PFSK-1 (cell line): ENCODE results near the gene HDAC4.

ENCODE experiments used
- FOXP2 ChIP-seq: optimal IDR thresholded peaks from 2 replicates; pipeline ENCODE3; 2011; ENCODE audit warnings: borderline replicate concordance, control low read depth, inconsistent platforms; ENCODE audit not compliant: insufficient read depth; ENCODE audit errors: extremely low read length, extremely low read depth
- POLR2AphosphoS5 ChIP-seq: IDR thresholded peaks from 2 replicates; pipeline ENCODE4 v1.6.1; 2012; ENCODE audit warnings: low read depth, mild to moderate bottlenecking, control low read depth, low read length, moderate library complexity
- REST ChIP-seq, 2 experiments: IDR thresholded peaks; 2 replicates each; pipeline versions ENCODE4 v1.6.1 to v1.8.0; 2011 to 2012; ENCODE audit warnings: low read depth in 2 of 2, low read length in 2 of 2, control low read depth in 1 of 2, inconsistent platforms in 1 of 2, mild to moderate bottlenecking in 1 of 2, moderate library complexity in 1 of 2; ENCODE audit not compliant: insufficient read depth in 1 of 2
- SIN3A ChIP-seq: IDR thresholded peaks from 2 replicates; pipeline ENCODE4 v1.6.1; 2012; ENCODE audit warnings: mild to moderate bottlenecking, low read length, moderate library complexity, borderline replicate concordance; ENCODE audit not compliant: insufficient read depth
- TAF1 ChIP-seq: IDR thresholded peaks from 2 replicates; pipeline ENCODE4 v1.6.1; 2012; ENCODE audit warnings: low read length, control low read depth, borderline replicate concordance; ENCODE audit not compliant: insufficient read depth

HDAC4 gene

DNA sequence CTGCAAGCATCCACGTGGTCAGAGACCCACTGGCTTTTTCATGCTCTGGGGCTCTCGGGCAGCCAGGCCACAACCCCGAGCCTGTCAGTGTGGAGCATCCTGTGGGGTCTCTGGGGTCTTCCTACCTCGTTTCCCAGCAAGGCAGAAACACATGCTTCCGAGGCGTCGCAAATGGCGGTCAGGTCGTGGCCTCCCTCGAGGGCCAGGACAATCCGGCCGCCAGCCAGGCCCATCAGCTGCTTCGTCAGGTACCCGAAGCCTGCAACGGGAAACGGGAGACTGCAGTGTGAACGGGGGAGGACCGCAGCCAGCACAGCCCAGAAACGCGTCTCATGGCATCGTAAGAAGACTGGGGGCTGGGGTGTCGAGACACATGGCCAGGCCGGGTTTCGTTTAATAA lies 334.2 kb downstream of the HDAC4 start:
- TF ChIP-seq TAF1 (no peak), FOXP2 (no peak), REST (IDR thresholded peaks at IDR 0.05; ENCODE audit: insufficient read depth in 1 of 2, low read depth in 2 of 2, low read length in 2 of 2) (no peak), POLR2AphosphoS5 (no peak), SIN3A (no peak)

- TF ChIP-seq FOXP2 (no peak), TAF1 (no peak), SIN3A (no peak), POLR2AphosphoS5 (no peak), REST (IDR thresholded peaks at IDR 0.05; ENCODE audit: insufficient read depth in 1 of 2, low read depth in 2 of 2, low read length in 2 of 2) (no peak)
These were observed 334.9 kb downstream of the HDAC4 start for GRCh38 chr2:239065962-239066361.

DNA sequence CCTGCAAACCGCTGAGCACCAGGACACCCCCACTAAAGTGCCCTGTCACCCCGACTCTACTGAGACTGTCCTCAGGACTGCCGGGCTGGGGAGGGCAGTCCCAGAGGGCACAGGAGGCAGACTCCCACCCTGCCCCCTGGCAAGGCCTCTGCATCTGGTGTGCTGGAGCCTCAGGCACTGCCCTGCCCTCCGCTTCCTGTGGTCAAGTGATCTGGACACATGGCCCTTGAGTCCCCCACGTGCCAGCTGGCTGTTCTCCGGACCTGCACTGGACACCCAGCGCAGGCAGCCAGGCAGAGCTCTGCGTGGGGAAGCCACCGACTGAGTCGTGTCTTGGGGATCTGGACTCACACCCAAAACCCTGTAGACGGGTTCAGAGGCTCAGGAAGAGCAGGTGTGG lies 335.3 kb downstream of the HDAC4 start:
- TF ChIP-seq FOXP2 (no peak), POLR2AphosphoS5 (no peak), SIN3A (no peak), TAF1 (no peak), REST (IDR thresholded peaks at IDR 0.05; ENCODE audit: insufficient read depth in 1 of 2, low read depth in 2 of 2, low read length in 2 of 2) (no peak)

DNA sequence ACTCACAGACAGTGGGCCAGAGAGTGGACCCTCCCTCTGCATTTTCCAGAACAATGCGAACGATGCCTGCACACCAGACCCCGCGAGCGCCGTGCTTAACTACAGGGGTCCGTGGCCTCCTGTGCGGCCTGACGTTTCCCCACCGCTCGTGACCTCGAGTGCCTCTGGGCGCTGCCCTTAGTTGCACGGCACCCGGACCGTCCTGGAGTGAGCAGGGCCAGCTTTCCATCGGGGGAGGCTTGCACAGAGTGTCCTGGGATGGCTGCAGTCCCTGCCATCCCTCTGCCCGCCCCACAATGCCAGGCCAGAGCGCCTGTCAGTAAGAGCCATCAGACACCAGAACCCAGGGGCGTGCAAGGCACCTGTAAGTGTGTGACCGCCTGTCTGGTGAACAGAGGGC lies 335.9 kb downstream of the HDAC4 start:
- TF ChIP-seq SIN3A (no peak), TAF1 (no peak), FOXP2 (no peak), REST (IDR thresholded peaks at IDR 0.05; ENCODE audit: insufficient read depth in 1 of 2, low read depth in 2 of 2, low read length in 2 of 2) (no peak), POLR2AphosphoS5 (no peak)

GRCh38 chr2:239064253-239064652 lies 336.6 kb downstream of the HDAC4 start:
- TF ChIP-seq REST (IDR thresholded peaks at IDR 0.05; ENCODE audit: insufficient read depth in 1 of 2, low read depth in 2 of 2, low read length in 2 of 2) (no peak), TAF1 (no peak), FOXP2 (no peak), SIN3A (no peak), POLR2AphosphoS5 (no peak)
